Upper lobe of left lung (tissue), 6 donors: Measurements from ENCODE around the gene TBXAS1. TPM values are rescaled to one million over a fixed set of nuclear protein-coding genes. Genes with fewer than 3 reads are reported as not detected.
A peak's percentile ranks its signal among the peaks of the same experiment; 100 is the strongest.

ENCODE experiments used
- ATAC-seq, 2 donors: fragments of 200-7000 bp; cut with Tn5 transposase; one replicate each; pipeline ENCODE4 v1.9.1; 2022; ENCODE audit warnings: mild to moderate bottlenecking in 2 of 2, moderate library complexity in 2 of 2; ENCODE audit not compliant: low FRiP score in 2 of 2
- DNase-seq, 2 donors: peaks; one replicate each; pipeline ENCODE4 v3.0.0-alpha.2; 2019 to 2020
- H3K27ac ChIP-seq, 4 donors: fragments of 200-600 bp; sonication (generic); one replicate each; pipeline ENCODE4 v1.5.1; 2016 to 2019
- H3K27me3 ChIP-seq, 4 donors: fragments of 200-600 bp; sonication (generic); one replicate each; pipeline ENCODE4 v1.5.1; 2017 to 2019
- H3K36me3 ChIP-seq, 4 donors: fragments of 200-600 bp; sonication (generic); one replicate each; pipeline ENCODE4 v1.5.1; 2016 to 2019
- H3K4me1 ChIP-seq, 4 donors: fragments of 200-600 bp; sonication (generic); one replicate each; pipeline ENCODE4 v1.5.1; 2018 to 2019
- H3K4me3 ChIP-seq, 4 donors: fragments of 200-600 bp; sonication (generic); one replicate each; pipeline ENCODE4 v1.5.1; 2017 to 2019; ENCODE audit warnings: mild to moderate bottlenecking in 2 of 4, moderate library complexity in 1 of 4
- H3K9me3 ChIP-seq, 4 donors: fragments of 200-600 bp; sonication (generic); one replicate each; pipeline ENCODE4 v1.5.1; 2018 to 2019
- EP300 ChIP-seq, 4 donors: sonication (generic); formaldehyde crosslinking; IDR thresholded peaks; one replicate each; pipeline ENCODE4 v1.5.1; 2017; ENCODE audit warnings: antibody characterized with exemption in 4 of 4, control low read depth in 2 of 4
- POLR2A ChIP-seq, 4 donors: fragments of 450-650 bp; IDR thresholded peaks; one replicate each; pipeline ENCODE4 v1.5.1; 2016 to 2017; ENCODE audit warnings: antibody characterized with exemption in 4 of 4, mild to moderate bottlenecking in 2 of 4
- POLR2AphosphoS5 ChIP-seq, 2 donors: sonication (generic); formaldehyde crosslinking; IDR thresholded peaks; one replicate each; pipeline ENCODE4 v1.5.1; 2017; ENCODE audit warnings: antibody characterized with exemption in 2 of 2
- WGBS, 2 donors: methylation state at CpG; one replicate each; pipeline ENCODE4 v1.1.5; 2017 to 2018; 5-methylcytosine and 5-hydroxymethylcytosine counted together
- total RNA-seq, 6 donors: library from RNA; depleted of rRNA in 4 of 6; stranded (reverse); fragments of >200 nt in 4 of 6; gene quantifications; one replicate each; pipeline versions ENCODE4 v1.1.0 to v1.2.1, GENCODE V29; 2016 to 2021
- TF ChIP-seq, protein P1 (sequence below), 6 experiments: fragments of 450-650 bp in 4 of 6; fragments of 200-600 bp in 2 of 6; sonication (generic) in 2 of 6; IDR thresholded peaks; one replicate each; pipeline ENCODE4 v1.5.1; 2016 to 2019; ENCODE audit warnings: antibody characterized with exemption in 6 of 6
- donor health status: DM: no; HTN: no; CAD: no; lungs with moderate emphysema.
- donor health status: DM: no; HTN: yes; CAD: no; lungs with severe emphysema.

Gene TBXAS1
- total RNA-seq: 100 to 1,000 TPM in 2 of 6 donors, 10 to 100 TPM in 4; 62.8 to 317 (median 85.6) TPM

DNA sequence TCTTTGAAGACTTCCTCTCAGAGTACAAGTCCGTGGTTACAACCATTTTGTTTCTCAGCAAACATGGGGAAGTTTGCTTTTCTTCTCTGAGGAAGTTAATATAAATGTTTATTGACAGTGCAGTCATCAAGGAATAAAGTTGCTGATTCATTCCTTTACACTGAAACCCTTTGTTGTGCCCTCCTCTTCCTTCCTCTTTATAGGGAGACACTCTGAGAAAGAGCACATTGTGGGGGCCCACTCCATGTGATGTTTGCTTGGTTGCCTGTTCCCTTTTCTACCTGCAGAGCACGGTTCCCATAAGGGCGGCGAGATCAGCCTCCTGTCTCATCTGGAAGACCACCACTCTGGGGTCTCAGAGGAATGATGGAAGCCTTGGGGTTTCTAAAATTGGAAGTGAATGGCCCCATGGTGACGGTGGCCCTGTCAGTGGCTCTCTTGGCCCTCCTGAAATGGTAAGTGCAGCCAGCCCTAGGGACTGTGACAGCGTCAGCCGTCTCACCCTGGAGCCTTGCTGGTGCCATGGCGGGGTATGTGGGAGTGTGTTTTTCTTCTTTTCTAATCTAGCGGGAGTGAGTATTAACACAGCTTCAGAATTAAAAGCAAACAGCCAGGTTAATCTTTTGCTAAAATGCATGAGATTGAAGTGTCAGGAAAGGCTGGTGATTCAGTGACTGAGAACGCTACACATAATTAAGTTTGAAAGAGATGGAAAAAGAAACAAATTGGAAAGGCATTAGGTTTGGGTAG, at the start of gene TBXAS1:
TSS of gene TBXAS1 (plus strand) at position 240 of the 750 bp plus-strand sequence. CDS start at position 367, 127 bp downstream.
- Histone ChIP-seq H3K27me3 (no peaks in the 10 kb centered on the region), H3K9me3 (no peaks in the 10 kb centered on the region), H3K4me3 (peak within 1 kb of the TSS in 3 of 4 donors; percentile 34 to 40 (median 36)), H3K4me1 (peaks cover 12 to 31% (median 20%) of the 10 kb centered on the region in 4 donors), H3K27ac (peak within 1 kb of the TSS; percentile 65 to 83 (median 79)), H3K36me3 (no peaks in the 10 kb centered on the region)
- 37 to 60% methylated on average over 10 of the region's 10 CpGs for WGBS, 2 donors
- TF ChIP-seq, protein P1, sequence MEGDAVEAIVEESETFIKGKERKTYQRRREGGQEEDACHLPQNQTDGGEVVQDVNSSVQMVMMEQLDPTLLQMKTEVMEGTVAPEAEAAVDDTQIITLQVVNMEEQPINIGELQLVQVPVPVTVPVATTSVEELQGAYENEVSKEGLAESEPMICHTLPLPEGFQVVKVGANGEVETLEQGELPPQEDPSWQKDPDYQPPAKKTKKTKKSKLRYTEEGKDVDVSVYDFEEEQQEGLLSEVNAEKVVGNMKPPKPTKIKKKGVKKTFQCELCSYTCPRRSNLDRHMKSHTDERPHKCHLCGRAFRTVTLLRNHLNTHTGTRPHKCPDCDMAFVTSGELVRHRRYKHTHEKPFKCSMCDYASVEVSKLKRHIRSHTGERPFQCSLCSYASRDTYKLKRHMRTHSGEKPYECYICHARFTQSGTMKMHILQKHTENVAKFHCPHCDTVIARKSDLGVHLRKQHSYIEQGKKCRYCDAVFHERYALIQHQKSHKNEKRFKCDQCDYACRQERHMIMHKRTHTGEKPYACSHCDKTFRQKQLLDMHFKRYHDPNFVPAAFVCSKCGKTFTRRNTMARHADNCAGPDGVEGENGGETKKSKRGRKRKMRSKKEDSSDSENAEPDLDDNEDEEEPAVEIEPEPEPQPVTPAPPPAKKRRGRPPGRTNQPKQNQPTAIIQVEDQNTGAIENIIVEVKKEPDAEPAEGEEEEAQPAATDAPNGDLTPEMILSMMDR (IDR thresholded peaks at IDR 0.05): no peak
- TF ChIP-seq EP300 (IDR thresholded peaks at IDR 0.05) (peak in 1 of 4 donors; percentile 31), POLR2AphosphoS5 (IDR thresholded peaks at IDR 0.05) (peak; percentile 46 to 65), POLR2A (IDR thresholded peaks at IDR 0.05) (peak in 3 of 4 donors; percentile 16 to 69 (median 27))
- DNase-seq (peak in 1 of 2 donors; percentile 71), ATAC-seq (peak; percentile 79 to 90)

DNA sequence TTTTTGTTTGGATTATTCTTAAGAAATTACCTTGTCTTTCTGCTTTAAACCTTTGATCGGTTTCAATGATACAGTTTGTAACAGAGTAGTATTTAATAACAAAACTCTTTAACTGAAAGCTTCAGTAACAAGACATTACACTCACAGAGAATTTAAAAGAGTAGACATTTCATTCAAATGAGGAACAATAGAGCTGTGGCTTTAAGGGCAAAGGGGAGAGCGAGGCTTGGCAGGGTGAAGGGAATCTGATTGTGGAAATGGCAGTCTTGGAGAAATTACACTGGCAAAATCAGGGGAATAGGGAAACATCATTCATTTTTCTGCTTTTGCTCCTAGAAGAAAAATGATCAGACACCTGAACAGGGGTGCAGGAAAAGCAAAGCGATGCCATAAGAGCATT, 46.1 kb upstream of the TBXAS1 start:
- no peaks in the 10 kb centered on the region for H3K27me3 ChIP-seq
- H3K36me3 ChIP-seq: no peaks in the 10 kb centered on the region
- peaks cover 6 to 8% (median 6%) of the 10 kb centered on the region in 4 donors for H3K4me1 ChIP-seq
- H3K4me3 ChIP-seq: no peak overlapping the region
- 90 to 94% methylated on average over 3 of the region's 3 CpGs for WGBS, 2 donors
- no peak for DNase-seq
- no peaks in the 10 kb centered on the region for H3K9me3 ChIP-seq
- ATAC-seq: no peak
- no peak overlapping the region for H3K27ac ChIP-seq
- no peak for TF ChIP-seq POLR2A (IDR thresholded peaks at IDR 0.05)
- no peak for TF ChIP-seq EP300 (IDR thresholded peaks at IDR 0.05)
- TF ChIP-seq, protein P1 (IDR thresholded peaks at IDR 0.05): no peak
- TF ChIP-seq POLR2AphosphoS5 (IDR thresholded peaks at IDR 0.05): no peak

DNA sequence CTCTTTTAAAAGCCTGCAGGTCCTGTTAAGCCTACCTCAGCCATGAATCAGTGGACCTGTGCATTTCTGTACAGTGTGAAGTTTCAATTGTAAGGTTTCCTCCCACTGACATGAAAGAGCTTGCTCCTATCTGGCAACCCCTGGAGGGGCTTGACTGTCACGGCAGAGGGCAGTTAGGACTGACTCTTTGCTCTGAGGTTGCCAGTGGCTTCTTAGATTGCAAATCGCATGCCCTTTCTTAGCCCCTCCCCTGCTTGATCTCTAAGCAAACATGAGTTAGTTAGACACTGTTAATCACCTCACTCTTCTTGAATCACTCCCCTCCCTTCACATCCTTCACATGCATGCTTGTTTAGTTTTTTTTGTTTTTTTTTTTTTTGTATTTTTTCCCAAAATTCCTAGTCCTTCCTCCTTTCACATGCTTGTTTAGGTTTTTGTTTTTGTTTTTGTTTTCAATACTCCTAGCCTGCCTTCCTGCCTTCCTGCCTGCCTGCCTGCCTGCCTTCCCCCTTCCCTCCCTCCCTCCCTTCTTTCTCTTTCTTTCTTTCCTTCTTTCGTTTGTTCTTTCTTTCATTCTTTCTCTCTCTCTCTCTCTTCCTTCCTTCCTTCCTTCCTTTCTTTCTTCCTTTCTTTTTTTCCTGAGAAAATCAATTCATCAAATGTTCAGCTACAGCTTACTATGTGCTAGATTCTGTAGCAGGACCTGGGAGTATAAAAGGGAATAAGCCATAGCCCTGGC, 45.2 kb upstream of the TBXAS1 start:
- Histone ChIP-seq H3K36me3 (no peaks in the 10 kb centered on the region), H3K27ac (no peak overlapping the region), H3K4me1 (peaks cover 1 to 5% (median 2%) of the 10 kb centered on the region in 4 donors), H3K9me3 (no peaks in the 10 kb centered on the region), H3K4me3 (no peak overlapping the region), H3K27me3 (no peaks in the 10 kb centered on the region)
- no peak for DNase-seq
- ATAC-seq: no peak
- WGBS, 2 donors: 49 to 60% methylated on average over 3 of the region's 3 CpGs
- TF ChIP-seq EP300 (IDR thresholded peaks at IDR 0.05): no peak
- no peak for TF ChIP-seq POLR2A (IDR thresholded peaks at IDR 0.05)
- TF ChIP-seq POLR2AphosphoS5 (IDR thresholded peaks at IDR 0.05): no peak
- TF ChIP-seq, protein P1 (IDR thresholded peaks at IDR 0.05): no peak

DNA sequence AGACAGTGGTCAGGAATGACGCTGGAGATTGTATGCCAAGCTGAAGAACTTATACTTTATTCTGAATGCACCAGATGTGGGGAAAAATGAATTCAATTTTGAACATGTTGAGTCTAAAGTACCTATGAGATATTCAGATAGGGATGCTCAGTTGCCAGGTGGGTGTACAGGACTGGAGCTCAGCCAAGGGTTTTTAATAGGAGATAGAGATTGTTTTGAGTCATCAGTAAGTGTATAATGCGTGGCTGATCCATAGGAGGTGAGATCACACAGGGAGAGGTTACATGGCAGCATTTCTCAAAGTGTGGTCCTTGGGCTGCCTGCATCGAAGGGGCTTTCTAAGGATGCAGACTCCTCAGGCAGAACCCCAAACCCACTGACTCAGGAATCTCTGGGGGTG, 44.4 kb upstream of the TBXAS1 start:
- no peaks in the 10 kb centered on the region for H3K4me1 ChIP-seq
- H3K27me3 ChIP-seq: no peaks in the 10 kb centered on the region
- DNase-seq (no peak), ATAC-seq (no peak)
- no peak for TF ChIP-seq EP300 (IDR thresholded peaks at IDR 0.05)
- TF ChIP-seq, protein P1 (IDR thresholded peaks at IDR 0.05): no peak
- TF ChIP-seq POLR2AphosphoS5 (IDR thresholded peaks at IDR 0.05): no peak
- no peak for TF ChIP-seq POLR2A (IDR thresholded peaks at IDR 0.05)
- H3K27ac ChIP-seq: no peak overlapping the region
- no peaks in the 10 kb centered on the region for H3K36me3 ChIP-seq
- no peak overlapping the region for H3K4me3 ChIP-seq
- H3K9me3 ChIP-seq: no peaks in the 10 kb centered on the region
- 93 to 94% methylated on average over 3 of the region's 3 CpGs for WGBS, 2 donors
